Measurements from ENCODE around the gene IFITM2.
"Not testable (repeated sequence)": the region's sequence is repeated elsewhere in the genome, so short reads cannot be mapped to it uniquely, and the experiment has no call there.

The IFITM2 gene

DNA sequence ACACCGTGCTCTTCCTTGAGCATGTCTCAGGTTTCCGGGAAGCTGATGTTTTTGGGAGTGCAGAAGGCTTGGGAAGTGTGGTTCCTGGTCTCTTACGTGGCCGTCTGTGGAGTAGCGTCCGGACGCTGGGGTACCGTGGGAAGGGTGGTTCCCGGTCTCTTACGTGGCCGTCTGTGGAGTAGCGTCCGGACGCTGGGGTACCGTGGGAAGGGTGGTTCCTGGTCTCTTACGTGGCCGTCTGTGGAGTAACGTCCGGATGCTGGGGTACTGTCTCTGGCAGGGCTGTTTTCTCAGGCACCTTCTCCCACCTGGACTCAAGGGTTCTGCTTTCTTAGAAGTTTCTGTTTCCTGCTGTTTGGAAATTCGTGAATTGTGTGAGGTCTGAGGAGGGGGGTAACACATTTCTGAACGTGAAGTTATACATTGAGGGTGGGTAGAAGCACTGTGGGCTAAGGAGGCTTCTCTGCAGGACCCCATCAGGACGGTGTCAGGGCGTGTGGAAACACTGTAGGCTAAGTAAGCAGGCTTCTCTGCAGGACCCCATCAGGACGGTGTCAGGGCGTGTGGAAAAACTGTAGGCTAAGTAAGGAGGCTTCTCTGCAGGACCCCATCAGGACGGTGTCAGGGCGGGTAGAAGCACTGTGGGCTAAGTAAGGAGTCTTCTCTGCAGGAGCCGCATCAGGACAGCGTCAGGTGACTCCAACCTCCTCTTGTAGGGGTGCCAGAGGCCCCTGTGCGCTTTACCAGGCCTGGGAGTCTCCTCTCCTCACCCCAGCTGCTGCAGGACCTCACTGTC, 18.4 kb downstream of the IFITM2 start:
- DNase-seq (ENCODE audit: low spot score) = no peak

DNA sequence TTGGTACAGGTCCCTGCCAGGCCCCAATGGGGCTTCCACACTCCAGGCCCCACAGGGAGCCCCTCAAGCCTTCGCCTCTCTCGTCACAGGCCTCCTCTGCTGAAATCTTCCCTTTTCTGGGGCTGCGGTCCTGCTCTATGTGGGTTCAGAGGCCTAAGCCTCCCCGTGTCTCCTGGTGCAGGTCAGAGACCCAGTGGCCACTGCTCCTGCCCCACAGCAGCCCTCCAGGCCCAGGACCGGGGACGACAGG, 18.9 kb downstream of the IFITM2 start:
- no peak for DNase-seq (ENCODE audit: low spot score)

DNA sequence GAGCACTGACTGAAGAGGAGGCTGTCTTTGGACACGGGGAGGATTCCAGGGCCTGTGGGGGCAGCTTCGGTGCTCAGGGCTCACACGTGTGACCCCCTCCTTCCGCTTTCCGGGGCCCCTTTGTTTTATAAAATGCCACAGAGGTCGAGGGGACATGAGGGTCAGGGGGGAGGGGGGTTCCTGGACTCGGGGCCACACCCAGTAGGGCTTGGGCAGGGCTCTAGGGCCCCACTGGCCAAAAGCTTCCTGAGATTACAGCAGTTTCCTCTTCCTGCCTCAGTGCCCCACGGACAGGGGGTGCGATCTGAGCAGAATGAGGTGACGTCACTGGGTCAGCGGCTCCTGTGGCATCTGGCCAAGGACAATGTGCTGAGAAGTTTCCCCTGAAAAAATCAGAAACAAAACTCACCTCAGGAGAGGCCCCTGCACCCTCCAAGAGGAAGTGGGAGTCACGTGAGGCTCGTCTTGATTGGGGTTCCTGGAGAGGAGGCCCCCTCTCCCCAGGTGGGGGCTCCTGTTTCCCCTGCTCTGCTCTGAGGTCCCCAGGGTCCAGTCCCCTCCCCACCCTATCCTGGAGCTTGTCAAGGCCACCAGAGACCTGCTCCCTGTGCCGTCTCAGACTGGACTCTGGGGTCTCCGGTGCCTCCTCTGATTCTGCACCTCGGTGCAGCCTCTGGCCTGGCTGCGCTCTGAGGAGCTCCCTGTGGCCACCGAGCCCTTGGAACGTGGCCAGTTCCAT, 19.4 kb downstream of the IFITM2 start:
- no peak for DNase-seq (ENCODE audit: low spot score)

DNA sequence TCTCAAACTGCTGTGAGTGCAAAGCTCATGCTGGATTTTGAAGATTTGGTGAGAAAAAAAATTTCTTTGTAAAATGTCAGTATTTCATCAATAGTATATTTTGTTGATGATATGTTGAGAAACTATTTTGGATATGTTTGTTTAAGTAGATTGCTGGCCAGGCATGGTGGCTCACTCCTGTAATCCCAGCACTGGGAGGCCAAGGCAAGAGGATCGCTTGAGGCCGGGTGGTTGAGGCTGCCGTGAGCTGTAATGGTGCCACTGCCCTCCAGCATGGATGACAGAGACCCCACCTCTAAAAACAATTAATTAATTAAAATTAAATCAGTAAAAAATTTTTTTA, 19.9 kb downstream of the IFITM2 start:
- DNase-seq (ENCODE audit: low spot score) = no peak

DNA sequence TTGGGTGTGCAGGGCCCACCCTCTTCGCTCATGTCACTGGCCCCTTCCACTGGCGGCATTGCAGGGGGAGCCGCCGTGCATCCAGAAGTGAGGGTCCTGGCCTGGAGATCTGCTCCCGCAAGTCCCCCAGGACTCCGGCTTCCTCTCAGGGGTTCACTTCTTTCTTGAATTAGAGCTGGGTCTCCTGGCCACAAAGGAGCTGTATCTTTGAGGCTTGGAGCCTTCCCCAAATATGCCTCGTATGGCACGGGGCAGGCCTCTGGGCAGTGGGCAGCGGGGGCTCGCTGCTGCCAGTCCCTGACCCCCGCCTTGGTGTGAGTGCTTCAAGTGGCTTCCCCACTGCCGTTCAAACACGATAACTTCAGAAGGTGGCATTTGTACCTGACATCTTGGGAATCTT, 20.4 kb downstream of the IFITM2 start:
- no peak for DNase-seq (ENCODE audit: low spot score)

DNA sequence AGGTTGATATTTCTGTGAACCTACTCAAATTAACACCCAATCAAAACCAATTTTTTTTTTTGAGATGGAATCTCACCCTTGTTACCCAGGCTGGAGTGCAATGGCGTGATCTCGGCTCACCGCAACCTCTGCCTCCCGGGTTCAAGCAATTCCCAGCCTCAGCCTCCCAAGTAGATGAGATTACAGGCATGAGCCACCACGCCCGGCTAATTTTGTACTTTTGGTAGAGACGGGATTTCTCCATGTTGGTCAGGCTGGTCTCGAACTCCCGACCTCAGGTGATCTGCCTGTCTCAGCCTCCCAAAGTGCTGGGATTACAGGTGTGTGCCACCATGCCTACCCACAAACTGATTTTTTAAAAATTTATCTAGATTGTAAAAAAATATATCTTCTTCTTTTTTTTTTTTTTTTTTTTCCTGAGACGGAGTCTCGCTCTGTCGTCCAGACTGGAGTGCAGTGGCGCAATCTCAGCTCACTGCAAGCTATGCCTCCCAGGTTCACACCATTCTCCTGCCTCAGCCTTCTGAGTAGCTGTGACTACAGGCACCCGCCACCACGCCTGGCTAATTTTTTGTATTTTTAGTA, 21.0 kb downstream of the IFITM2 start:
- DNase-seq (ENCODE audit: low spot score) = not testable (repeated sequence)

DNA sequence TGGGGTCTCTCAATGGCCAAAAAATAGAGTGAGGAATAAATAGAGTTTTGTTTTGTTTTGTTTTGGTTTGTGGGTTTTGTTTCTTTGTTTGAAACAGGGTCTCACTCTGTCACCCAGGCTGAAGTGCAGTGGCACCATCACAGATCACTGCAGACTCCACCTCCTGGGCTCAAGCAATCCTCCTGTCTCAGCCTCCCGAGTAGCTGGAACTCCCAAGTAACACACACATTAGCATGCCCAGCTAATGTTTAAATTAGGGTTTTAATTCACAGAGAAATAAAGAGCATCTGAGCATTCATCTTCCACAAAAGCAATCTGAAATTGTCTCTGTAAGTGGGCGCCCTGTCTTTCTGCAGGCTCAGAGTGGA, 22.3 kb downstream of the IFITM2 start:
- no peak for DNase-seq (ENCODE audit: low spot score)

DNA sequence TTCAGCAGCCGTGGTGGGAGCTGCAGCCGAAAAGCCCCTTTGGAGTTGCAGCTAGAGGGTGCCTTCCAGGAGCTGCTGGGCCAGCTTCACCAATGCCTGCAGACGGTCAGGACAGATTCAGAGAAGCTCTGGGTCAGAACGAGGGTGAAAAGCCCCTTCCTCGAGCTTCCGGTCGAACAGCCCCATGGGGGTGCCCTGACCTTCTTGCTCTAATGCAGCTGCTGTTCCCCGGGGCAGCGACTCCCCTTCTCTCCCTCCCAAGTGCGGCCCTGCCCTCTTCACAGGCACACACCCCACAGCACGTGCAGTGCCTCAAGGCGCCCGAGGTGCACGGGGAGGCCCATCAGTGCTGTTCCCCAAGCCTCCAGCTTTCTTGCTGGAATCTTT, 22.7 kb downstream of the IFITM2 start:
- no peak for DNase-seq (ENCODE audit: low spot score)

DNA sequence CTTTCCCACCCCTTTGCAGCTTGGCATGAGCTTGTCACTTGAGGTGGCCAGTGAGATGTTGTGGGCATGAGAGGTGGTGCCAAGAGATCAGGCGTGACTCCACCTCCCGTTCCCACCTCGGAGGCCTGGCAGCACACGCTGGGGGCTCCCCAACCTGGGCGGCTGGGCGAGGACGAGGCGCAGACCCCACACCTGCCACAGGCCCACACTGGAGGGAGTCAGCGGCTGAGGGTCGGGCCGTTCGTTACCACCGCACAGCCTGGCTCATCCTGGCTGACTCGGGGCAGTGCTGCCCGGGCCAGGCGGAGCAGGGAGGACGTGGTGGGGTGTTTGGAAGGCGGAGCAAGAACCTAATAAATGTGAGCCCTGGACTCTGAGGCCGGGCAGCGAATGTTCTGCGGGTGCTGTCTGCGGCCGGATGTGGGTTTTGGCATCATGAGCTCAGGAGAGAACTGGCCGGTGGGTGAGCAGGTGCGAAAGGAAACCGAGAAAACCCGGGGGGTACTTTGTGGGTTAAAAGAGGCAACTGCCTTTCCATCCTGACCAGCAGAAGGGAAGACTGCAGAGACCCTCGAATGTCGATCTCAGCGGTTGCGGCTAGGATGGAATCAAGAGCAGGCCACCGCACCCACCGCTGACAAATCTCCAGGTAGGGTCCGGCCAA, 23.2 kb downstream of the IFITM2 start:
- DNase-seq (ENCODE audit: low spot score) = no peak

DNA sequence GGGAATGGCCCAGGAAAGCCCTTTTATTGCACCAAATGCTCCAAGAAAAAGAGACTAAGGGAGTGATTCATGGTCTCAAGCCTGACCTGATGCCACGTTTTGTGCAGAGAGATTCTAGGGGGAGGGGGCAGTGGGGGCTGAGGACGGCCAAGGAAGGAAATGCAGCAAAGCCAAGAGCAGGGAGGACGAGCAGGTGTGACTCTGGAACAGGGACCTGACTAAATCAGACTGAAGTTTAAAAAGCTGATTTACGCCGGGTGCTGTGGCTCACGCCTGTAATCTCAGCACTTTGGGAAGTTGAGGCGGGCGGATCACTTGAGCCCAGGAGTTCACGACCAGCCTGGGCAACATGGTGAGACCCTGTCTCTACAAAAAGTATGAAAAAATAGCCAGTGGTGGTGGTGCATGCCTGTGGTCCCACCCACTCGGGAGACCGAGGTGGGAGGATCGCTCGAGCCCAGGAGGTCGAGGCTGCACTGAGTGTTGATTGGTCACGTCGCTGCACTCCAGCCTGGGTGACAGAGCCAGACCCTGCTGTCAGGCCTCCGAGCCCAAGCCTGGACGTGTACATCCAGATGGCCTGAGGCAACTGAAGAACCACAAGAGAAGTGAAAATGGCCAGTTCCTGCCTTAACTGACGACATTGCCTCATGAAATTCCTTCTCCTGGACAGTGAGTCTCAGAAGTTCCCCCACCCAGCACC, 23.9 kb downstream of the IFITM2 start:
- no peak for DNase-seq (ENCODE audit: low spot score)

DNA sequence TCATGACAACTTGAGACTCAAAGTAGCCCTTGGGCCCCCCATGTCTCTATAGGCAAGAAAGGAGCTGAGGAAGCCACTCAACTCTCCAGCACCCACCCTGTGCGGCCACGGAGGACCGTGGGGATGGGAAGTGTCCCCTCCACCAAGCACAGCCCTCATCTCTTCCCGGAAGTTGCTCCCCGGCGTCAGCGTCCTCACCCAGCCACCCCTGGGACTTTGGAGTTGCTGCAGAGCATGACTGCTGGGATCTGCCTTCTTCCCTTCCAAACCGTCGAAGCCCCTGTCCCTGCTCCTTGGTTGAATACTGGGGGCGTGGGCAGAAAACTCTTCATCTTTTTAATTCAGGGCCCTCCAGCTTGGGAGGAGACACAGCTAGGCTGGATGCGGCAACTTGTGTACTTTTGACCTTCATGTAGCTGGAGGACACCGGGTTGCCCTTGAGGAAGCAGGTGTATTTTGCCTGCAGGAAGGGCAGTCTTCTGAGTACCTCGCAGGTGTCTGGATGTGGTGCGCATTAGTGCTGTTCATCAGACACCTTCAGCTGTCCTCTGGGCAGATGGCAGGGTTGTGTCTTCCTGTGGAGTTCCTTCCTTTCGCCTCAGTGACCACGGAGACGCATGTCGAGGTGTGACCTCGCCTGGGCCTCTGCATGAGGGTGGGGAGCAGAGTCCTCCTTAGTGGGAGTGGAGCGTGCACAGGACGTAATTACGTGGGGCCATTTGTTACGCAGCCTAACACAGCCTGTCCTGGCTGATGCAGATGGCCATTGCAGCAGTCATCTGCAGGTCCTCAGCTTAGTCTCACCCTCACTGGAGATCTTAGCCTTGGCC, 25.2 kb downstream of the IFITM2 start:
- no peak for DNase-seq (ENCODE audit: low spot score)

DNA sequence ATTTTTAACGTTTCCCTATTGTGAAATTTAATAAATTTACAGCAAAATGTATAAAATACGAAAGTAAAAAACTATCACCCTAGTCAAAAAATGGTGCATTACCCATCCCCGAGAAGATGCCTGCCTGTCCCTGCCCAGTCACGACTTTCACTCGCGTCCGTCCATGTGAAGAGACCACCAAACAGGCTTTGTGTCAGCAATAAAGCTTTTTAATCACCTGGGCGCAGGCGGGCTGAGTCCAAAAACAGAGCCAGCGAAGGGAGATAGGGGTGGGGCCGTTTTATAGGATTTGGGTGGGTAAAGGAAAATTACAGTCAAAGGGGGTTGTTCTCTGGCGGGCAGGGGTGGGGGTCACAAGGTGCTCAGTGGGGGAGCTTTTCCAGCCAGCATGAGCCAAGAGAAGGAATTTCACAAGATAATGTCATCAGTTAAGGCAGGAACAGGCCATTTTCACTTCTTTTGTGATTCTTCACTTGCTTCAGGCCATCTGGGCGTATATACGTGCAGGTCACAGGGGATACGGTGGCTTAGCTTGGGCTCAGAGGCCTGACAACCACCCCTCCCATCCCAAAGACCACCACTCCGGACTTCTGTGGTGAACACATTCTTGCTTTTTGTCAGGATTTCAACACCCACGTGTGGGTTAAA, 26.1 kb downstream of the IFITM2 start:
- DNase-seq (ENCODE audit: low spot score) = not testable (repeated sequence)

DNA sequence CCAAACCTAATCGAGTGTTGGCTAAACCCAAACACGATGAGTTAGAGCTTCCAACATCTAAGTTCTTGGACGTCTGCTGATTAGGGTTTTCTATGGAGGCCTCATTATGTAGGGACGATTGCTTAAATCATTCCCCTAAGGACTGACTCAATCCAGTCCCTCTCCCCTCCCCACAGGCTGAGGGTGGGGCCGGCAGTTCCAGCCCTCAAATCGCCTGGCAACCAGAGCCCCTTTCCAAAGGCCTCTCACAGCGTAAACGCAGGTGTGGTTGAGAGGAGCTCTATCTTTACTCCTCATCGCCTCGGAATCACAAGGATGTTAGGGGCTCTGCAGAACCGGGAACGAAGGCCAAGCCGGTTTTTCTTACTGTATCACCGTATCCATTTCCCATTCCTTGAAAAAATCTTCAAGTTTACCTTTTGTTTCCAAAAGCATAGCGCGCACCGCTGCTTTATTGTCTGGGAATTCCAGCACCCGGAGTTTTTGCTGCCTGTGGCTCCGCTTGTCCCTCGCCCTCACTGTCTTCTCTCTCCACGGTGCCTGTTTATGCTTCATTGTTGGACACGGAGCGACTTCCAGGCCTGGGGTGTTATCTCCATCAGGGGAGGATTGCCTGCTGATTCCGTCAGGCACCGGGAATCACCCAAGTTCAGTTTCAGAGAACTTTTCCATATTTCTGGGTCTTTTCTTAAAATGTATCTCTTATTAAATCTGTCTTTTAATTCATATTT, 26.8 kb downstream of the IFITM2 start:
- DNase-seq (ENCODE audit: low spot score) = no peak

DNA sequence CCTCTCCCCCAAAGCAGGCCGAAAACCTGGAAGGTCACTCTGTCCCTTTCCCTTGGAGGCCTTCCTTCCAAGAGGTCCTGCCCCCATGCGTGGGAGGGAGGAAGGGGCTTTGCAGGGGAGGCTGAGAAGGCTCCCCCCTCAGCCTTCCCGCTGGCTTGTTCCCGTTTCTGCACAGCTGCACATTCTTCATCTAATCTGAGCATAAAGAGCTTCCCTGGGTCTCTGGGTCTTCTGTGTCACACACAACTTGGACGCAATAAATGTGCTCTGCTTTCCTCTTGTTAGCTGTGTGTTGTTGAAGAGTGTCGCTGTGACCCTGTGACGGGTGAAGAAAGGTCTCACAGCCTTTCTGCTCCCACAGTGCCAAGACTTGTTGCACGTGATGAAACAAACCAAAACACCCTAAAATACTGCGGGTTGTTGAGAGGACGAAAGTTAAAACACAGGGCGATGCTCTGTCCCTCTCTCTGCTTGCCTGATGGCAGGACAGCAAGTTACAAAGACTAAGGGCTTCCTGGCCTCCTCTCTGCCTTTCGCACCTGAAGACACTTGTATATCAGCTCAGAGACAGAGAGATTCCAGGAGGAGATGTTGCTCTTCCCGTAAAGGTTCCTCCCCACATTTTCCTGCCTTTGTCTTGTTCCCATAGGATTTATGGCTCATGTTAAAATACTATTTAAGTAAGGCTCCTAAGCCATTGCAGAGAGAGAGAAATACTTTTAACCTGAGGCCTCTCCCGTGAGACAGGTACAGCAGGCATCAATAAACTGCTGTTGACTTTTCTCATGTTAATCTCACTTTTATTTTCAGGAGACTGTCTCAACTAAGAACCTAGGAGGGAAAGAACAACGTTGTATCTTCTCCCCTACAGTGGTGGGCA, 28.4 kb downstream of the IFITM2 start:
- DNase-seq (ENCODE audit: low spot score) = no peak

DNA sequence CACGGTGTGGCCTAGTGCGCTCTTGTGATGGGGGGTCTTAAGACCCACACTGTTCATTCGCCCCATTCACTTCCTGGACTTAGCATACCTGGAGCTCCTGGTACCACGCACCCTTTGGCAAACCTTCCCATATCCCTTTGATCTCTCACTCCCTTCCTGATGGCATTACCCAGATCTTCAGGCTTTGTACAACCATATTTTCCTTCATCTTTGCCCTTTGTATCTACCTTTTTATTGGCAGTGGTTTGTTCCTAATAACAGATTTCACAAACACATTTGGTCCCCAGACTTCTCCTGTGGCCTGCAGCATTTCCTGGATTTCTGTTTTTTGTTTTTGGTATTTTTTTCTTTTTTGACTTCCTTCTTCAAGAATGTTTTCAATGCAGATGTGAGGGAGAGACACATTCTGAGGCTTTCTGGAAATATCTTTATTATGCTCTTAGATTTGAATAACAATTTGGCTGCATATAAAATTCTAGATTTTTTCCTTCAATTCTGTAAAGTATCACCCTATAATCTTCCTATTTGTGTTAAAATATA, 29.1 kb downstream of the IFITM2 start:
- DNase-seq (ENCODE audit: low spot score) = no peak

DNA sequence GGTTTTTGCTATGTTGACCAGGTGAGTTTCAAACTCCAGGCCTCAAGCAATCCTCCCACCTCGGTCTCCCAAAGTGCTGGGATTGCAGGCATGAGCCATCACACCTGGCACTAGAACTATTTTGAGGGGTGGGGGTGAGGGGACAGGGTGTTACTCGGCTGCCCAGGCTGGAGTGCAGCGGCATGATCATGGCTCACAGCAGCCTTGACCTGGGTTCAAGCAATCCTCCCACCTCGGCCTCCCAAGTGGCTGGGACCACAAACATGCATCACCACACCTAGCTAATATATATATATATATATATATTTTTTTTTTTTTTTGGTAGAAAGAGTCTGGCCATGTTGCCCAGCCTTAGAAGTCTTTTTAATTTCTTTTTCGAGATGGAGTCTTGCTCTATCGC, 30.1 kb downstream of the IFITM2 start:
- DNase-seq (ENCODE audit: low spot score) = no peak

DNA sequence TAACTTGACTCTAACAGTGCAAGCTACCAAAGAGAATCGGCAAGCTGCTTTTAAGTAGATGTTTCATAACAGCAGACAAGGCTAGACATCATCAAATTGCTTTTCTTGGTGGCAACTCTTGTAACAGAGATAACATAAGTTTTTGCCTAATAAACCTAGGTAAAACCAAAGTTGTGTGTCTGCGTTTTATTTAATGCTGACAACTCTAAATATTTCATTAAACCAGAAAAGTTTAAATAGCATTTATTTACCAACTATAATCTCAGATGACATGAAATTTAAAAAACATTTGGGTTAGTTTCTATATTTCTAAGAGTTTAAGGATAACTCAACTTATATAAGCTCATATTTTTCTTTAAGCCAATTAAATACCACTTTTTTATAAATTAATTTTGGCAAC, 32.3 kb downstream of the IFITM2 start:
- DNase-seq (ENCODE audit: low spot score) = no peak

DNA sequence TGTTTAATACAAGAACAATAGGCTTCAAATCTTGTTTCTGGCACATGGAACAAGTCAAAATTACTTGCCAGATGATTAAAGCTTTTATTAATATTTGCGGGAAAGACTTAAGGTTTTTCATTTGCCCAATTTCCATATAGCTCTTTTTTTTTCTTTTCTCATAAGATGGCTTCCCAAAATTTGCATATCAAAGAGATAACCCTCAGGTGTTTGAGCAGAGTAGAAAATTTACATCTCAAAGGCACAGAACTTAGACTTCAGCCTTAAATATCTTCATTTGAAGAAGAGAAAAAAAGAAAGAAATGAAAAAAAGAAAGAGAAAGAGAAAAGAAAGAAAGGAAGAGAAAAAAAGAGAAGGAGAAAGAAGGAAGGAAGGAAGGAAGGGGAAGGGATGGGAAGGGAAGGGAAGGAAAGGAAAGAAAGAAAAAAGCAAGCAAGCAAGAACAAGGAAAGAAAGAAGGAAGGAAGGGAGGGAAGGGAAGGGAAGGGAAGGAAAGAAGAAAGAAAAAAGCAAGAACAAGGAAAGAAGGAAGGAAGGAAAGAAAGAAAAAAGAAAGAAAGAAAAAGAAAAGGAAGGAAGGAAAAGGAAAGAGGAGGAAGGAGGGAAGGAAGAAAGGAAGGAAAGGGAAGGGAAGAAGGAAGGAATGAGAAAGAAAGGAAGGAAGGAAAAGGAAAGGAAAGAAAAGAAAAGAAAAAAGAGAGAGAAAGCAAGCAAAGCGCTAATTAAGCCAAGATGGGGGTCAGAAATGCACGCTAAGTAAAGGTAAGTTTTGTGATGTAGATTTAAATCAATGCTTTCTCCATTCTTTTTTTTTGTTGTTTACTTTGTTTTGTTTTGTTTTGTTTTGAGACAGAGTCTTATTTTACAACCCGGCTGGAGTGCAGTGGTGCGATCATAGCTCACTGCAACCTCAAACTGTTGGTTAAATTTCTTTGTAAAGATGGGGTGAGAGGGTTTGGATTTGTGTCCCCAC, 33.2 kb downstream of the IFITM2 start:
- DNase-seq (ENCODE audit: low spot score) = no peak
